HG02571 (cell line): ENCODE data around the gene ANGPTL5.
"Not testable (repeated sequence)": the region's sequence is repeated elsewhere in the genome, so short reads cannot be mapped to it uniquely, and the experiment has no call there.

ENCODE experiments used
- ATAC-seq: cut with Tn5 transposase; IDR thresholded peaks from one replicate; pipeline ENCODE4 v1.9.1; 2021; ENCODE audit warnings: mild to moderate bottlenecking, moderate library complexity; ENCODE audit not compliant: unreplicated experiment

Gene ANGPTL5

DNA sequence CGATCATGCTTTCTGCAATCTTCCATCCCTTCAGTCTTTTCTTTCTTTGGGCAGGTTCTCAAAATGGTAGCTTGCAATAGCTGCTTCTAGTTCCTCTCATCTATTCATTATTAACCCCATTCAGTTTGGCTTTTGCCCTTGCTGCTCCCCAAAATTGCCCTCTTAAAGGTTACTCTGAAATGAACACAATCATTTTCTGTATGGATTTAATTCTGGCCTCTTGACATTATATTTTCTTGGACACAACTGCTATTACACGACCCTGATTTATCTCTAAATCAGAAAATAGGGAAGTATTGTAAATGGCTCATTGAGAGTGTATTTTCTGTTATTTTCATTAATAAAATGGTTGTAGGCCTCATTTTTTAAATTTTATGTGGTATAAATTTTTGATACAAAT lies at the start of gene ANGPTL5:
Gene ANGPTL5, minus strand, starts transcription at position 101 of the 400 bp plus-strand sequence. CDS start 8,613 bp downstream, outside the sequence.
- ATAC-seq = no peak

DNA sequence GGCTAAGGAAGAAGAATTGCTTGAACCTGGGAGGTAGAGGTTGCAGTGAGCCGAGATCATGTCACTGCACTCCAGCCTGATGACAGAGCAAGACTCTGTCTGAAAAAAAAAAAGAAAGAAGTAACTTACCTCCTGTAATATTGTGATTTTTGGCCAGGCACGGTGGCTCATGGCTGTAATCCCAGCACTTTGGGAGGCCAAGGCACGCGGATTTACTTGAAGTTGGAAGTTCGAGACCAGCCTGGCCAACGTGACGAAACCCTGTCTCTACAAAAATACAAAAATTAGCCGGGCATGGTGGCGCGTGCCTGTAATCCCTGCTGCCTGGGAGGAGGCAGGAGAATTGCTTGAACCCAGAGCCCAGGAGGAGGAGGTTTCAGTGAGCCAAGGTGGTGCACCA lies 47.9 kb upstream of the ANGPTL5 start:
- not testable (repeated sequence) for ATAC-seq

DNA sequence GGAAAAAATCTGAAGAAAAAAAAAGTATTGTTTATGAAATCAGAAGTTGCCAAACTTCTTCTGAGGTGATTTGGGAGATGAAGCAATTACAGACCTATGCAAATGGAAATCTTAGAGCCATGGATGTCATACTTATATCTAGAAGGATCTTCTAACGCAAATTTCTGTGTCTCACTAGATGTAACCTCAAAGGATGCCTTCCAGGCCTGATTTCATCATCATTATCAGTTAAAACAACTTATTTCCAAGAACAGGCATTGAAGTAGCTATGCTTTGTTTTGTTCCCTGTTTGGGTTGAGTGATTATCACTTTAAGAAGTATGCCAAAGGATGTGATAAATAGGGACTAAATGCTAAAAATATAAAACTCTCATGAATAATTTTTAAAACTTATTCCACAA lies 43.9 kb upstream of the ANGPTL5 start:
- no peak for ATAC-seq

DNA sequence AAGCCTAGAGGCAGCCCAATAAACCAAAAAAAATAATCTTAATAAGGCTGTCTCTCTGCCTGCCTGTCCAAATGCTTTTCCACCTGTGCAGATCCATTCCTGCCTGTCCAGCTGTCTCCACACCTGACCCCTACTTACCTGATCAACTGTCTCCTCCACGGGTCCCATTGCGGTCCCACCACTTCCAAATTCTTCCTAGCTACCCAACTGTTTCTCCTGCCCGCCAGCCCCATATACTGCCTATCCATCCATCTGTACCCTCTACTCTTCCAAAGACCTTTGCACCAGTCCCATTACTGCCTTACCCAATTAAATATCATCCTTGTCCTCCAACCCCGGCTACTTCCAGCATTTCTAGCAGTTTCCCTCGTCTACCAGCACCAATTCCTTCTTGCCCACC lies 39.4 kb upstream of the ANGPTL5 start:
- no peak for ATAC-seq

DNA sequence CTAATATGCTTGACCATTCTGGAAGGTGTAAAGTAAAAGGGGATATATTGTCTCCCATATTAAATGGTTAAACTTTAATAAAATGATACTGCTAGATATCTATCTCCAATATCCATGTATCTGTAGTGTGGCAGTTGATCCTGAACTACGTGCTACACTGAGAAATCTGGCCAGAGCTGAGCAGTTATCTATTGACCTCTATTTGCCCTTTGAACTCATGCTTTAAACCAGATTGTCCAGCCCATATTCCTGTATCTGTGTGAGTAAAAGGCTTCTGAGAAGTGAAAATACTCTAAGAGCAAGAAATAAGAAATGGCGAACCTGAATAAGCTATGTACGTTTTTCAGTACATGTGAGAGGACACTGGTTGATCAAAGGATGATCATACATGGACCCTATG lies 39.0 kb upstream of the ANGPTL5 start:
- no peak for ATAC-seq

DNA sequence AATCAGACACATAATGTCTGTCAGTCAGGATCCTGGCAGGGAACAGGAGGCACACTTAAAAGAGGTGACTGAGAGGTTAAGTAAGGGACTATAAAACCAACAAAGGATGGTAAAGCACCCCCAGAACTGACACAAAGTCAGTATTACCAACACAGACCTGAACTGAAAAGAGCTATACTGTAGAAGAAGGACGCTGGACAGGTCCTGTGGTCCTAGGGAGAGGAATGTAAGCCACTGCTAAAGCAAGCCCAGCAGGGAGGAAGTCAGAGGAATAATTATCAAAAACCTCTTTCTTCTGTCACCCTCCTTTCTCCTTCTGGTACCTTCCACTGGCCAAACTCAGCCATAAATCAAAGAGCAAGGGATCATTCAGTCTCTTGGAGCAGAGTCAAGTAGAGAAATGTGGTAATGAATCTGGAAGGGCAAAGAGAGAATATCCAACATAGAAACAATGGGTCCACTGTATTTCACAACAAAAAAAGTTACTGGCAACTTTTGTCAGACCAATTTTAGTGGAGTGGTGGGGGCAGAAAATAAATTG lies 33.4 kb upstream of the ANGPTL5 start:
- no peak for ATAC-seq

DNA sequence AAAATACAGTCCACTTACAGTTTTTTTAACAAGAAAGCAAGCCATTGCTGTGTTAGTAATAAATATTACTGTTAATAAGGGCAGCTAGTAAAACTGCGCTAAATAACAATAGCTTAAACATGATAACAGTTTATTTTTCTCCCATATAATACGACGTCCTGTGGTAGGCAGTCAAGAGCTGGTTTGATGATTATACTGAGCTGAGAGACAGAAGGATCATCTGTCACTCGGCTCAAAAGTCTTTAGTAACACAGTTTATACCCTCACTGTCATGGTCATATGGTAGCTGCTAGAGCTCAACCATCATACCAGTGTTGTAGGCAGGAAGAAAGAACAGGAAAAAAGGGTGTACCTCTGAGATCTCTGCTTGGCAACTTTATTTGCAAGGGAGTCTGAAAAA lies 29.1 kb upstream of the ANGPTL5 start:
- no peak for ATAC-seq

DNA sequence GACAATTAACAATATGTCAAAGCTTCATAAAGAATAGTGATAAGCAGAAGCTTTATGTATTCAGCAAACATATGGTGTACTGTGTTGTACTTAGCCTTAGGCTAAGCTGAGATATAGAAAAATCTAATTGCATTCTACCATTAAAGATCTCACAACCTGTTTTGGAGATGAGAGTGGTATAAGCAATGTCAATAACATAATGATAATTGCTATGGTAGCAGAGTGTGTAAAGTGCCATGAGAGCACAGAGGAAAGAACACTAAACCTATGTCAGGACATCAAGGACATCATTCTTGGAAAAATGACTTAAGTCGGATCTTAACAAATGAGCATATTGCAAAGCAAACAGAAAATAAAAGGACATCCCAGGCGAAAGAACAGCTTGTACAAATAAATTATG lies 28.6 kb upstream of the ANGPTL5 start:
- no peak for ATAC-seq

DNA sequence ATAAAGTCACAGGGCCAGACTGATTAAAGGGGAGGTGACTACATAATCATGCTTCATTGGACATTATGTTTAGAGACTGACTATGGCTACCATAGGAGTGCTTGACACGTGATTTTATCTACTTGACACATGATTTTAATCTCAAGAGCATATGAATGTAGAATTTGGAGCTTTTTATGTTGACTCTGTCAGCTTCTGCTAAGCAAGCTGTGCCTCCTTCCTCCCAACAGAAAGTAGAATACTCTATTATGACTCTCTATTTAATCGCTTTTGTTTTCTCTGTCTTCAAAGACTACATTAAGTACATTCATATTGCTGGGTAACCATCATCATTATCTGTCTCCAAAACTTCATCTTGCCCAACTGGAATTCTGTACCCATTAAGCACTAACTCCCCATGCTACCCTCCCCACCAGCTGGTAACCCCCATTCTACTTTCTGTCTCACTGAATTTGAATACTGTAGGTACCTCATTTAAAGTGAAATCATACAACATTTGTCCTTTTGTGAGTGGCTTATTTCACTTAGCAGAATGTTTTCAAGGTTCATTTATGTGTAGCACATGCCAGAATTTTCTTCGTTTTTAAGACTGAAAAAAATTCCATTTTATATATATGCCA lies 24.7 kb upstream of the ANGPTL5 start:
- ATAC-seq = no peak

DNA sequence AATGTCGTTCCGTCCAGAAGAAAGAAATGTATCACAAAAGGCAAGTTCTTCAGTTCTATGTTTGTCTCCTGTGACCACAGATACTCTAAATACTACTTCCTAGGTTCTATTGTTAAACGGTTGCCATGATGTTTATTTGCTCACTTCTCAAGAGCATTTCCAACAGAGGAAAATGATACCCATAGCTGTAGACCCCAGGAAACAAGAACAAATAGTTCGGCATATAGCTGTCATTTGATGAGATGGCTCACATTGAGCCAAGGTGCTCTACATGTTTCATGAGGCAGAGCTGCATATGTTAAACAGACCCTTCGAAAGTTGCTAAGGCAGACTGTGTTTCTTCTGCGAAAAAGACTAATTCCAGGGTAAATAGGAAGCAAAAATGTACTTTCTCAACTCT lies 15.4 kb upstream of the ANGPTL5 start:
- ATAC-seq = no peak

DNA sequence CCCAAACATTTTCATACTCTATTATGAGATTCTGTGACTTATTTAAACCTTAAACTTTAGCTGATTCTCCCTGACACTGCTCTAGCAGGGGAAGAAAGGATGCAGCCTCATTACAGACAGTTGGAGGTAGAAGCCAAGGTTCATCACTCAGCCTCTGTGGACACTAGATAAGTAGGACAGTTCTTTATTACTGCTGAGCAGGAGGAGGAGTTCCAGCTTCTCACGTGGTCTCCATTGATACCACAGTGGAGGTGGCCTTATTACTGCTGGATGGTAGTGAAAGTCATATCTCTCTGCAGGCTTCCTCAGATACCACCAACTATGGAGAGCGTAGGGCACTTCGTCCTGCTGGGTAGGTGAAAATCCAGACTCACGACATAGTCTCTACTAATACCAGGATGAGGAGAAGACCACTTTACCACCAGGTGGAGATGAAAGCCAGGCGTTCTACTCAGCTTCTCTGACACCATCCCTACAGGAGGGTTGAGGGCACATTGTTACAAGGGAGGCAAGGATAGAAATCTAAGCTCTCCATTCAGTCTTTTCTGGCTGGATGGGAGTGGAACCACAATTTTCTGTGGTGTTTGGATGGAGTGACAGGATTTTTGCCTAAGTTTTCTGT lies 13.1 kb upstream of the ANGPTL5 start:
- ATAC-seq = no peak

DNA sequence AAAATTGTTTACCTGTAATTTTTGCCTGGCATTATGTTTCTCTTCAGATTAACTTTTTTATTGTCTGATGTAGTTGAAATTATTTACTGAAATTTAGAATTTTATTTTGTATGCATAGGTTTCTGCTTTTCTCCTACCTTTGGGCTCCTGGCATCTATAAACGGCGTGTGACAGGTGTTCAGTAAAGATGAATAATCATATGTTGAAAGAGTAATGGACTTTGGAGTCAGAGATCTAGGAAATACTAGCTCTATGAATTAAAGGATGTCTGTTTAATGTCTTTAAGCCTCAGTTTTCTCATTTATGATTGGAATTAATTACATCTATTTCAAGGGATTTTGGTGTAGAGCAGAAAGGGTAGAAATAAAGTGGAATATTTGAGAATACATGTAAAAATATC lies 7.2 kb upstream of the ANGPTL5 start:
- no peak for ATAC-seq

DNA sequence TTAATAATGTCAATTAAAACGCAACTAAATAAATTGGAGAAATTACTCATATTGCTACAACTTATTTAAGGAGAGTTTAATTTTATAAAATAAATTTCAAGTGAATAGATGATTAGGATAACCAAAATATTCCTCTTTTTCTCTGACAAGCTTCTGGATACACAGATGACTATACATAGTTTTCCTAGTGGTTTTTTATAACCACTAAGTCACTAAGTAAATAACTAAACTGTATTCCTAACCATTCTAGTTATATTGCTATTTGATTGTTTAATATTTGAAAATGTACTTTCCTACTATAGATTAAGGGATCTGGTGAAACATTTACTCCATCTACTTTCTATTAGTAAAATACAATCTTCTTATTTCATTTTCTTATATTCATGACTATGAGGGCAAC lies 4.7 kb upstream of the ANGPTL5 start:
- ATAC-seq = no peak

DNA sequence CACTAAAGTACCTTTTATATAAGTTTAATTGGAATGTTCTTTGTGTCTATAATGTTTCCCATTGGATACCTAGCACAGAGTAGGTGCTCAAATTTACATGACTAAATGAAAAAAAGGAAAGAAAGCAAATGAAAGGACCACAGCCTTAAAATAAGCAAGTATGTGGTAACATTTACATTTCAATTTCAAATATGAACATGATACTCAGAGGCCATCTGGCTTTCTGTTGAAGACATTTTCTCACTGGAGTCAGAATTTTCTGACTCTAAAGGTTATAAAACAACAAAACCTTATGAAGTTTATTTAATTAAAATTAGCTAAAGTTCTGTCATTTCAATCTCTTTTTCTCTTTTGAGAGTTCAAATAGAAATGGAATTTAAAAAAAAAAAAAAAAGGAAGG lies 904 bp upstream of the ANGPTL5 start:
- ATAC-seq = no peak

DNA sequence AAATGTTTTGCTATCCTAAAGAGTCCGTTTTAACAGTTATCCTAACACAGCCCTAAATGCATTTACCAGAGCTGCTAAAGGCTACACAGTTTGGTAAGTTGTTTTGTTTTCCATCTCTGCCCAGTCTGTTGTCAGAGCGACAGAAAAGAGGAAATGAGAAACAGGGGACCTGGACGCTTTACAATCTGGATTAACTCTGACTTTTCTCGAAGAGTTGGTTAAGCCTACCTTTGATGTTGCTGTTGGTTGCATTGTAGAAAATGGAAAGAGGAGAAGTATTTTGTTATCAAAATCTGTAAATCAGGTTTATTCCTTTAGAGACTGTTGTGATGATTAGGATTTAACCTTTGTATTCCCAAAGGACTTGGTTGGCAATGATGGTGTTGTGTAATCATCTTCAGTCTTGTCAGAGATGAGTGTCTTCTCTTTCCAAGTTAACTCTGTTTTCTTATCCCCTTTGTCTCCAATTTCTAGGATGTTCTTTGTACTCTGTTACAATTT lies 481 bp downstream of the ANGPTL5 start:
- ATAC-seq = peak; percentile 36

DNA sequence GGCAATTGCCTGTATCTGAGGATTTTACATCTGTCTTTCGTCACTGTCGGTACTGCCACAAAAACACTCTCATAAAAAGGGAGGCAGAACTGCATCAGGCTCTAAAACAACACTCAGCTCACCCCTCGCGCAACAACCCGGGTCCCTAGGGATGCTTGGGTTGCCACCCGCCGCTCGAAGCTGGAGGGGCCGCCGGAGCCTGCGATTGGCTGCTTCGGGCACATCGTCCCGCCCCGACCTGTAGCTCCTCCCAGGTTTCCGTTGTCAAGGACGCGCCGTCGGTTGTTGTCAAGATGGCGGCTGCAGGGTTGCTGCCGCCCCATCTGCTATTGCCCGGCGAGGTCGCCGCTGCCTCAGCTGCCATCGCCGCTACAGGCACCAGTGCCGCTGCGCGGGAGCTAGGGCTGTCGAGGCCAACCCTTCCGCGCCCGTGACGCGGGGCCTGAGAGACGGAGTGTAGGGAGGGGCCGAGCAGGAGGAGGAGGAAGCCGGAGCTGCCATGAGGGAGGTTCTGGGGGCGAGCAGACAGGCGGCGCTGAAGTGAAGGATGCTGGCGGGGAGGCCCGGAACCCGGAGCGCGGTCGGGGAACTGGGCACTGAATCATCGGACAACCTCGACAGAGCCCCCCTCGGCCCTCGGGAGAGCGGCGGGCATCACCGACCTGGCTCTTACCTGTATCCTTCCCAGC lies 1.4 kb downstream of the ANGPTL5 start, which contains the start of gene CEP126:
Gene CEP126, plus strand, starts transcription at position 273 of the 689 bp plus-strand sequence. Its CDS starts 275 bp downstream, at position 548.
- ATAC-seq = peak; percentile 100

DNA sequence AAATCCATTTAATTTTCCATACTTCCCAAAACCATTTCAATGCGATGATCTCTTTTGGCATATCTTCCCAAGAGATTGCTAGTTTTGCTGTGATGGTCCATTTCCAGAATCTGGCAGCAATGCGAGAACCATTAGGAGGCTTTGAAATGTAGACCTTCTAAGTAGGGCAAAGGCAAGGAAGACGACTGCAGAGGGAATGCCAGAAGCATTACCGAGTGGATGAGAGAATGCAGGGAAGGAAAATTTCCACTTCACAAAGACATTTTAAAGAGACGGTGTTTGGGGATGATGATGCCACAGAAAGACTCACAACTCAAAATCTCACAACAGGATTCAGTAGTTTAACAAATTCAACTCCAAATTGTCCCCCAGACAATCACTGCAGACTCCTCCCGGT lies 2.0 kb downstream of the ANGPTL5 start:
- ATAC-seq = no peak

DNA sequence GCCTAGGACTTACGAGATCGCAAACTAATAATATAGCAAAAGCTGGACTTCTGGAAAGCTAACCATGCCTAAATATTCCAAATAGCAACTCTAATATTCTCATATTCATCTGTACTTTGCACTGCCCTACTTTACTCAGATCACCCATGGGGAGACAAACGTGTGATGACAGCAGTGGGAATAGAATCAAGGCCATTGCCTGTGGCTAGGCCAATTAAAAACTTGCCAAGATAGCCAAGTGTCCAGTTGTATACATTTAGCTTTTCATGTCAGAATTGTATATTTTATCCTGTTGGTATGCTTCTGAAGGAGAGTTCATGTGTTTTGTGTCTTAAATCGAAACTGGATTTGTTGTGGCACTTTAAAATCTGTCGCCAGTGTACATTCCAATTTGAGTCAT lies 2.7 kb downstream of the ANGPTL5 start:
- no peak for ATAC-seq

DNA sequence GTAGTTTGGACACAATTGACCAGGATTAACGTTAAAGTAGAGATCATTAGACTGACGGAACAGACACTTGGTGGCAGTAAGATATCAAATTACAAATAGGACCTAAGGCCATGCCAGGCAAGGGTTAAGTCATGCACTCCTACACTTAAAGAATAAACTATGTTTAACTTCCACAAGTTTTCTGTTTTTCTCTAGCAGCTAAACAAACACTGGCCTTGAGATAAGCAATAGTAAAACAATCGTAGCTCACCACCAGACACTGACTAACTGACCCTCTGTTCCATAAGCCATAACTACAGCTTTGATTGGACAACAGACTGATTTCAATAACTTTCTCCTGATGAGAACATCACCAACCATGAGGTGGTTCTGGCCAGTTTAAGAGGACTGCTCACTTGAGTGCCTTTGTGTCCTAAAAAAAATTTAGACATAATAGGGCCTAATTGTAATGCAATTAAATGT lies 3.5 kb downstream of the ANGPTL5 start:
- no peak for ATAC-seq

DNA sequence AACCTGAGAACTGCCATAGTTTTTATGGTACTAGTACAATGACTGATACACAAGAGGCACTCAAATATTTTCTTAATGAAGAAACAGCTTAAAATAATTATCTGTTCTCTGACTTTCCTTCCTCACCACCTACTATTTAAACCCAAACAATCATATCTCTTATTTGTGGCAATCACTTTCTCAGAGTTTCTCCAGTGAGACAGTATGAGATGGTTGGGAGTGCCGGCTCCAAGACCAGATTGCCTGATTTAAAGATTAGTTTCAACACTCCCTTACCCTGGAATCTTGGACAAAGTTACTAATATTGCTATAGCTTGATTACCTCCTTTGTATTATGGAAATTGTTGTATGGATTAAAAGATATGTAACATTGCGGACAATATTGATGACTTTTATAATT lies 7.2 kb downstream of the ANGPTL5 start:
- no peak for ATAC-seq

DNA sequence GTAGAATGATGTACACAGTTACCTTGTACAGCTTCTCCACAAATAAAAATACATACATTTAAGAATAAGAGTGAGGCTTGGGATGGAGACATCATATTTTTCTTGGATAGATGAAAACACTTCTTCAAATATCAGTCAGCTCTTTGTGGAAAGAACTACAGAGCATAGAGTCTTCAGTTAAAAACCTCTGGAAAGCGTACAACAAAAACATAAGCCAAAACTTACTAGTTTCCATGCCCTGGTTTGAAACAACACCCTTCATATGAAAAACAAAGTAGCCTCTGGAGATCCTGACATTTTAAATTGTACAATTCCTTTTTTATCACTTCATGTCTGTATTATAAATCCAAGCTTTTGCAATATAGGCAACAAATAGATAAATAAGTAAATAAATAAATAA lies 8.5 kb downstream of the ANGPTL5 start:
- no peak for ATAC-seq

DNA sequence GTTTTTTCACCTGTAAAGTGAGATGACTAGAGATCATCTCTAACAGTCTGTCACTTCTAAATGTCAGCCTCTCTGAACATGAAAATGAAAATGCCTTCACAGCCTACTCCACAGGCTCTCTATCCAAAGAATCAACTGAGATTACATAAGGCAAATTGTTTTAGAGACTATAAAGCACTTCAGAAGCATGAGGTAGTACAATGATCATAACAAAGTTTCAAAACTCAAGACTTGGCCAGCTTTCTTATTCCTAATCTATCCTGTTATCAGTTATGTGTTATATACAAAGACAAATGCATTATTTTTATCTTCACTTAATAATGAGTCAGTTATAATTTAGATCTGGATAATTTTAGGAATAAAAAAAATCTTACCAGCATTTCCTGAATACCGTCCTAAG lies 21.8 kb downstream of the ANGPTL5 start:
- ATAC-seq = no peak
